HG02981 (cell line): ENCODE measurements around the gene MSH5.
"Not testable (repeated sequence)": the region's sequence is repeated elsewhere in the genome, so short reads cannot be mapped to it uniquely, and the experiment has no call there.

Source experiments
- ATAC-seq: cut with Tn5 transposase; IDR thresholded peaks from one replicate; pipeline ENCODE4 v1.9.1; 2021; ENCODE audit warnings: mild to moderate bottlenecking, moderate library complexity; ENCODE audit not compliant: unreplicated experiment

The MSH5 gene

DNA sequence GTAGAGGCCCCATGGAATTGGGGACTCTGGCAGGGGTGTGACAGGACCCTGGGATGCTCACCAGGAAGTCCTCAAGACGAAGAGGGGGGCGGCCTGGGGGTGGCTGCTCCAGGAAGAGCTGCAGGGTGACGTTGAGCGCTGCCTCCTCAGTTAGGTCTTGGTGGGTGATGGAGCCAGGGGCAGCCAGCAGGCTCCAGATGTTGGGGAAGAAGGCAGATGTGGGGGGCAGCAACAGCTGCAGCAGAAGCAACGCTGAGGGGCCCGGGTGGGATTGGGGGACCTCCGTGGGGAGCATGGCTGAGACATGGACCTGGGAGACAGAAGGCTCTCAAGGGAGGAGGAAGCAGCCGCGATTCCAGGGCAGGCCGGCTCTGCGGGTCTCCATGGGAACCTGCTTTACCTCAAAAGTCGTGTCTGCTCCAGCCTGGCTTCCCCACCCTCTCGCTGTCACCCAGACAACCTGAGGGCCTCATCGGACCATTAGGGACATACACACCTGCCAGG lies 36.7 kb downstream of the MSH5 start:
- peak; percentile 20 for ATAC-seq

DNA sequence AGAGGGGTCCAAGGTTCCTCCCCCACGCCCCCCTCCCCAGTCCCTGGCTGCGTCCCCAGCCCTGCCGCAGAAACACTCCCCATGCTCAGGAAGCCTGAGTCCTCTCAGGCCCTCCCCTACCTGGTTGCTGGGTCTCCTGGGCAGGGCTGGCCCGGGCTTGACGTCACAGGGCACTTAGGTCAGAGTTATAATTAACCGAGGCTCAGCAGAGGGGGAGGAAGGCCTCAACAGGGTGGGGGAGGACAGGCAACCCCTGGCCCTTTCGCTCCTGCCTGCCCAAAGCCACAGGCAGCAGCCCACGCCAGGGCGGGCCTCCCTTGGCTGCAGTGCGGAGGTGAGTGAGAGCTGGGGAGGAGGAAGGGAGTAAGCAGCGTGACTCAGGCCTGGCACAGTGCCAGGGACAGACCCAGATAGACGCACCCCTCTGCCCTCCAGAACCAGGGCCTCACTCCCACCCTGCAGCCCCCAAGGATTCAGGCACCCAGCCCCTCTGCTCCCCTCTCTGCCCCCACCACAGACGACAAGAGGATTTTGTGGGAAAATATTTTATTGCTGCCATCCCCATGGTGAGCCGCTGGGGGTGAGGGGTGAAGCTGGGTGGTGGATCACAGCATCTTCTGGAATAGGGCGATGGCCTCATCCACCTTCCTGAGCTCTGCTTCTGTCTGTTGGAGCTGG lies 37.3 kb downstream of the MSH5 start, which contains the start of gene VWA7:
Gene VWA7, minus strand, starts transcription at position 340 of the 678 bp plus-strand sequence. CDS start 549 bp downstream, outside the sequence.
- peak; percentile 62 for ATAC-seq

DNA sequence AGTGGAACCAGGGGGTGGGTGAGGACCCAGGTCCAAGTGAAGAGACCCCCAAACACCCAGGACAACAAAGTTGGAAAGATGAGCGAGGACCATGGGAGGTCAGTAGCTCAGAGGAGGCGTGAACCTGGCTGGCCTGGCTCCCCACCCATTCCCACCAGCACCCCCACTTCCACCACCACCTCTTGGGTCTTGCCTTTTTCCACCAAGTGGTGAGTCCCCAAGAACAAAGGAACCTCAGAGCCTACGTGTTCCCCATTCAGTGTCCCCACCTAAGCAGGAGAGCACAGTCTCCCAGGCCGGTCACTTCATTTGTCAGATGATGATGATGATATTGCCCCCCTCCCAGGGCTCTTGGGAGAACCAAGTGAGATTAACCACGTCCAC lies 37.9 kb downstream of the MSH5 start:
- ATAC-seq, result no peak

DNA sequence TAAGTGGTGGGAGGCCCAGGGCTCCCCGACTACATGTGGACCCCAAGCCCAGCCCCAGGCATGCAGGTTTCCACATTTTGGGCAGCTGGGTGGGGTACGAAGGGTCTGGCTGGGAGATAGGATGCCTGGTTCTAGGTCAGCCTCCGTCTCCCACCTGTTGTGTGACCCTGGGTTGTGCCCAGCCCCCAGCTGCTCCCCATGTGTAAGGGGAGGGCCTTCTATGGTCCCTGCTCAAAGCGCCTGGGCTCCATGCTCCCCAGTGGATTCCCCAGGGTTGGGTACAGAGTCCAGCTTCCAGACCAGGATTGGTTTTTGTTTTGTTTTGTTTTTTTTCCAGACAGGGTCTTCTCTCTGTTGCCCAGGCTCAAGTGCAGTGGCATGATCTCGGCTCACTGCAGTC lies 38.4 kb downstream of the MSH5 start:
- no peak for ATAC-seq

DNA sequence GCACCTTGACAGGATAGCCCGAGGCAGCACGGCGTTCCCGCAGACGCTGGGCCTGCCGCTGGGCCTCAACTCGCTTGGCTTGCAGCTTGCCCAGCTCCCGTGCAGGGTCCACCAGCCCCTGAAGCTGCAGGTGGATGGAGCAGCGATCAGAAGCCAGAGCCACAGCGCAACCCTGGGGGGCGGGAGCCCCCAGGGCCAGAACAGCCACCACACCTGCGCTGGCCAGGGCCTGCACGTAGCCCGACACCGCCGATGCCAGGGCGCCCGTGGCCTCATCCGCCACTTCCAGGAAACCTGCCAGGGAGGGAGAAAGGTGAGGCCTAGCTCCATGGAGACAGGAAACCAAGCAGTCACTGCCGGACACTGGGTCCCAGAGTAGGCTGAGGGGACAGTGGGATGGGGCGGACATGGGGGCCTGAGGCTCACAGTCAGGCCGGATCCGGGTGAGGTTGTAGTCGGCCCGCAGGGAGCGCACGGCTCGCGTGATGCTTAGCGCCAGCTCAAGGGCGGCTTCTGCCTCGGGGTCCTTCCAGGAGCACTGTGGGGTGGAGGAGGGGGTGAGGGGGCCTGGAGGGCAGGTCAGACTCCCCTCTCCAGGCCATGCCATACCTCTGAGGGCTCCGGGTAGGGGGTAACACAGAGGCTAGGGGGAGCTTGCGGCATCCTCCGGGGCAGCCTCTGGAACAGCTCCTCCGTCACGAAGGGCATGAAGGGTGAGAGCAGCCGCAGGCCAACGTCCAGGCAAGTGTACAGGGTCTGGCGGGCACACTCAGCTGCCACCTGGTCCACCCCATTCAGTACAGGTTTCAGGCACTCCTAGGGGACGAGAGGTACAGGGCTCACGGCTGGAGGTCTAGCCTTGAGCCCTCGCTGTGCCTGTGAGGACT lies 39.4 kb downstream of the MSH5 start:
- ATAC-seq, result no peak

DNA sequence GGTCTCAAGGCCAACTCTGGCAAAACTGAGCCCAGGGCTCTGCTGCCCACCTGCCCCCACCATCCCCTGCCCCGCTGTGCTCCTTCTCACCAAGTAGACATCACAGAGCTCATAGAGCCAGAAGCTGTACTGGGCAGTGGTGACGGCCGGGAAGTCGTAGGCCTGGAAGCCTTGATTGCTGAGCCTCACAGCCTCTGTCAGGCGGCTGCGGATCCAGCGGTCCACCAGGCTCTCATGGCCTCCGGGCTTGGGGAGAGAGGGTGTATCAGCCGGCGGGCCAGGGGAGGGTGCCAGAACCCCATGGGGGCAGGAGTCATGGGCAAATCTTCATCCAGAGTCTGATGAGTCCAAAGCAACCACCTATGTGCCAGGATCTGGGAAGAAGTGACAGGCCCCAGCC lies 40.1 kb downstream of the MSH5 start:
- no peak for ATAC-seq

DNA sequence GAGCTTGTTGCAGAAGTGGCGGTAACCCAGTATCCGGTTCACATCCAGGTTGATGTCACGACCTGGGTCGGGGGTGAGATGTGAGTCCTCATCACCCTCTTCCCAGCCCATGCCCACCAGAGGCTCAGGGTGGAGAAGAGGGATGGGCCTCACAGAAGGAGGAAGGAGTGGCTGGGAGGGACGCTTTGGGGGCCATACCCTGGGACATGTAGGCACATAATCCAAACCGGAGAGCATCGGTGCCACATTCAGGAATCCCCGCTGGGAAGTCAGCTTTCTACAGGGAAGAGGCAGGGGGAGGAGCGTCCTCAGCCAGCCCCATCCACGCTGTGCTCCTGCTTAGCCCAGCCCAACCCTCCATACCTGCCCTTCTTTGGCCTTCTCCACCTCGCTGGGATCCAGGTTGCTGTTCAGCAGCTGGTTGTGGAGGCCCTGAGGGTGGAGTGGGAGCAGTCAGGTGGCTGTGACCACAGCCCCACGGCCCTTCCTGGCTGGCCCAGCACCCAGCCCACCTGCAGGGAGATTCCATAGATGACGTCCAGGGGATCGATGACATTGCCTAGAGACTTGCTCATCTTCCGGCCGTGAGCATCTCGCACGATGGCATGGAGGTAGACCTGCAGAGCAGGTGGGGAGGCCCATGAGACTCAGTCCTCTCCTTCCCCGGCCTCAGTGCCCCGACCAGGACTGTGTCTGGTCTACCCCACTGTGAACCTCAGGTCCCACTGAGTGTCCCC lies 40.9 kb downstream of the MSH5 start:
- ATAC-seq, result no peak

DNA sequence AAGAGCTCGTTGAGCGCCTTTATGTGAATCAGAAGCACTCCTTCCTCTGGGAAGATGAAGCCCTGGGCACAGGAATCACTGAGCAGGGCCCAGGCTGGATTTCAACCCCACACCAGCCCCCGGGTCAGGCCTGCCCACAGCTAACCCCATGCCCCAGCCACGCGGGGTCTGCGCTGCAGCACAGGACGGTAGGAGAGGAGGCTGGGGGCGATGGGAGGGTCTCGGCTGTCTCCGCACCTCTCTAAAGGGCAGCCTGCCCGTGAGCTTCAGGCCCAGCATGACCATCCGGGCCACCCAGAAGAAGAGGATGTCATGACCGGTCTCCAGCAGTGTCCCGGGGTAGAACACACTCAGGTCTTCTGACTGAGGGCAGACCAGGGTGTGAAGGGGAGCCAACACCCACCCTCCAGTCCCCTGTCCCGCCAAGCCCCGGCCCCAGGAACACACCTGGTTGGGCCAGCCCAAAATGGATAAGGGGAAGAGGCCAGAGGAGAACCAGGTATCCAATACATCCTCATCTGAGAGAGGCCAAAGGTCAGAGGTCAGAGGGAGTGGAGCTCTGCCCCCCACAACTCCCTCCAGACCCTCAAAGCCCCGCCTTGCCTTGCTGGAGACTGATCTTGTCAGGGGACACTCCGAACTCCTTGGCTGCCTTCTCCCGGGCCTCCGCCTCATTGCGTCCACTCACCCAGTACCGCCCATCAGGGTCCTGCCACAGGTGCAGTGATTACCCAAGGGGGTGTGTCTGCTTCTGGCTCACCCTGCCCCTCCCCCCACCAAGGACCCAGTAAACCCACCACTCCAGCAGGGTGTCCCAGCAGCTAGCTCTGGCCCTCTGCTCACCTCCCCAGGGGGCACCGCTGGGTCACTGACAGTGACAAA lies 41.7 kb downstream of the MSH5 start:
- ATAC-seq, result no peak

DNA sequence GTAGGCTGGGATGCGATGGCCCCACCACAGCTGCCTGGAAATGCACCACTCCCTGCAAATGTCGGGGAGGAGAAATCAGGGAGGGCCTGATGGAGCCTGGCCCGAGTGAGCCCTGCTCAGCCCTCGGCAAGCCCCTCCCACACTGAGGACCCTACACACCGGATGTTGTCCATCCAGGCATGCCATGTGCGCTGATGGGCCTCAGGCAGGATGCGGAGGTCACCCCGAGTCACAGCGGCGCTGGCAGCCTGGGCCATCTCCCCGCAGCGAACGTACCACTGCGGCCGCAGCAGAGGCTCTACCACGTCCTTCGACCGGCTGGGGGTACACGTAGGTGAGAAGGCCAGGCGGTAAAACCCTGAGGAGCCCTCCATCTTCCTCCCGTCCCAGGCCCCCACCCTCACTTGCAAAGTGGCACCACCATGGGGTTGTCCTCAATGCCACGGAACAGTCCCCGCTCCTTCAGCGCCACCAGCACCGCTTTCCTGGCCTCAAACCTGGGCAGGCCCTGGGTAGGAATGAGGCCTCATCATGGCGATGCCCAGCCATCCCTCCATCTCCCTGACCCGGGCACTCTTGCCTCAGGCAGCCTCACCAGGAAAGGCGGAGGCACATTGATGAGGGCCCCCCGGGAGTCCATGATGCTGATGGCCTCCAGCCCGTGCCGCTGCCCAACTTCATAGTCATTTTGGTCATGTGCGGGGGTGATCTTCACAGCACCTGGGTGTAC lies 42.5 kb downstream of the MSH5 start:
- ATAC-seq, result no peak

DNA sequence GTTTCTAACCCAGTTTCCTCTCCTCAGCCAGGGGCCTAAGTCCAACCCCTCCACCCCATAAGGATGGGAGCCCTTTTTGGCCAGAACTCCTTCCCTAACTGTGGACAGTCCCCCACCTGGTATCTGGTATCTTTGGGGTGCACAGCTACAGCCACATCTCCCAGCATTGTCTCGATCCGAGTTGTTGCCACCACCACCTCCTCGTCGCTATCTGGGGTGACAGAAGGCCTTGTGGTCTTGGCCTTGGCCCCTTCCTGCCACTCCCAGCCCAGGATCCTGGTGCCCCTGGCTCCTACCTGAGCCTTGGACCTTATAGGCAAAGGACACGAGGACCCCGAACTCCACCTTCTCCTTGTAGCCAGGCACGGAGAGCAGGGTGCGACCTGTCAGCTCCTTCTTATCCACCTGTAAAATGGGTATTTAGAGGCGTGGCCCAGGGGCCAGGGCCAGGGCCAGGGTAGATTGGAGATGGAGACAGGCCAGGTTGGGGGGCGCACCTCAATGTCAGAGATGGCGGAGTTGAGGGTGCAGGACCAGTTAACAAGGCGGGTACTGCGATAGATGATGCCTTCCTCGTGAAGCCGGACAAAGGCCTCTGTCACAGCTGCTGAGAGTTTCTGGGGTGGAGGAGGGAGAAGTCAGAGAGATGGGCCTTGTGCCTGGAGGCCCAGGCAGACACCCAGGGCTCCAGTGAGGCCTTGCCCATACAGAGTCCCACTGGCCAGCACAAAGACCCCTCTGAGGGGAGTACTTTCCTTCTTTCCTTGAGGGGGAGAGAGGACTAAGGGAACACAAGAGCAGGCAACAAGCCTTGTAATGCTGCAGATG lies 44.5 kb downstream of the MSH5 start:
- ATAC-seq, result no peak

DNA sequence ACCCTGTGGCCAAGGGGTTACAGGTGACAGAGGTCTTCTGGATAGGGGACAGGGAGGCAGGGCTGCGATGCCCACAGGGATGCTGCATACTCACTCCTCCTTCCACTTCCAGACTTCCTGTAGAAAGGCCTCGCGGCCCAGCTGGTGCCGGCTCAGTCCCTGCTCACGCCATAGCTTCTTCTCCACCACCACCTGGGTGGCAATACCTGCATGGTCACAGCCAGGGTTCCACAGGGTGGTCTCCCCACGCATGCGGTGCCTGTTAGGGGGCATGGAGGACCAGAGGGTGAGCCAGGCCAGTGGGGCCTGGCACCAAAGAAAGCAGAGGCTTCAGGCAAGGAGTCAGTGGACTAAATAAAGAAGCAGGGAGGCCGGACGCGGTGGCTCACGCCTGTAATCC lies 45.7 kb downstream of the MSH5 start:
- no peak for ATAC-seq

DNA sequence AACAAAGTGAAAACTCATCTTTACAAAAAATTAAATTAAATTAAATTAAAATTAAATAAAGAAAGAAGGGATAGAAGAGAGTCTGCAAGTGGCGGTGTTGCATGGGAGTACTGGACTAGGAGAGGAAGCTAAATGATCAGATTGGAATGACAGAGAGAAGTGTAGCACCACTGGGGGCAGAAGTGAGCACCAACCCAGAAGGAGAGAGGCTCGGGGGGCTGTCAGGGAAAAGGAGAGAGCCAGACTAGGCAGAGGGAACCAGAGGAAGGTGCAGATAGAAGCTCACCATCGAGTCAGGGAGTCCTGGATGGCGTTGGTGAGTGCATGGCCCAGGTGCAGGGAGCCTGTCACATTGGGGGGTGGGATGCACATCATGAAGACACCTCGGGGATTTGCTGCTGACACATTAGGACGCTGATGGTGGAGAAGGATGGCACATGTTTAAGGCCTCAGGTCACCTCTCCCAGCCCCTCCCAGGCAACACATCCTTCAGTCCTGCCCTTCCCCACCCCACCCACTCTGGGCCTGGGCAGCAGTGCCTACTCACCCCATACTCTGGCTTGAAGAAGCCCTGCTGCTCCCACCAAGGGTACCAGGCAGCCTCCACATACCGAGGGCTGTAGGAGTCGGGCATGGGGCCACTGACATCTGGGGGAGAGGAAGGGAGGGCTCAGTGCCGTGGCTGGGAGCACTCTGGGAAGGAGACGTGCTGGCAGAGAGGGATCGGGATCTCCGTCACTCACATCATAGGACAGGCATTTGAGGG lies 51.7 kb downstream of the MSH5 start:
- ATAC-seq, result no peak

DNA sequence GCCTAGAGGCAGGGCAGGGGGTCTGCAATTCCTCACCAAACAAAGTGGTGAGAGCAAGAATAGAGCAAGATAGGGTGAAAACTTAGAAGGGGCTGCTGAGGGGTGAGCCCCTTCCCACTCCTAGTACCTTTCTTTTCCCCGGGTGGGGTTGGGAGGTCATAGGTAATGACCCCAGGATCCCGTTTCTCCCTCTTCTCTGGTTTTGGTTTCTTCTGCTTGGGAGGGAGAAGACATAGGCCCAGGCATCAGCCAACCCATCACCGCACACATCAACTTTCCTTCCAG lies 52.2 kb downstream of the MSH5 start:
- no peak for ATAC-seq

DNA sequence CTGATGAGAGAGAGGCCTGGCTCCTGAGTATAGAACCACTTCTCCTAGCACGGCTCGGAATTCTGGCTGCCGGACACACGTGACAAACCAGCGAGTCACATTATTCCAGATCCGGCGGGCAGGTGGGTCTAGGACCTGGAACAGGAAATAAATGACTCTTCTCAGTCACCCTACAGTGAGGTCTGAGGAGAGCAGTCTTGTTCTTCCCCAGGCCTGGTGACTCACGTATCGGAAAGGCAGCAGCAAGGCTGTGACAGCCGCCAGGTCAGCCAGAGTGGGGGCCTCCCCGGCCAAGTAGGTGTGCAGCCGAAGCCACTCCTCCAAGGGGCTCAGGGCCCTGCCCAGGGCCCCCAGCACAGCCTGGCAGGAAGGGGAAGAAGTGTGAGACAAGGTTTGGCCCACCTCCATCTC lies 53.0 kb downstream of the MSH5 start:
- ATAC-seq, result no peak

DNA sequence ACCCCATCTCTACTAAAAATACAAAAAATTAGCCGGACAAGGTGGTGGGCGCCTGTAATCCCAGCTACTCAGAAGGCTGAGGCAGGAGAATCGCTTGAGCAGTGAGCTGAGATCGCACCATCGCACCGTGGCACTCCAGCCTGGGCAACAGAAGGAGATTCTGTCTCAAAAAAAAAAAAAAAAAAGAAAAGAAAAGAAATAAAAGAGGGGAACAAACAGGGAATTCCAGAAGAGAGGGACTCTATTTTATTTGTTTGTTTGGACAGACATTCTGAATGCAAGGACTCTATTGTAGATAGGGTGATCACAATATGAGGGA lies 54.1 kb downstream of the MSH5 start:
- not testable (repeated sequence) for ATAC-seq

DNA sequence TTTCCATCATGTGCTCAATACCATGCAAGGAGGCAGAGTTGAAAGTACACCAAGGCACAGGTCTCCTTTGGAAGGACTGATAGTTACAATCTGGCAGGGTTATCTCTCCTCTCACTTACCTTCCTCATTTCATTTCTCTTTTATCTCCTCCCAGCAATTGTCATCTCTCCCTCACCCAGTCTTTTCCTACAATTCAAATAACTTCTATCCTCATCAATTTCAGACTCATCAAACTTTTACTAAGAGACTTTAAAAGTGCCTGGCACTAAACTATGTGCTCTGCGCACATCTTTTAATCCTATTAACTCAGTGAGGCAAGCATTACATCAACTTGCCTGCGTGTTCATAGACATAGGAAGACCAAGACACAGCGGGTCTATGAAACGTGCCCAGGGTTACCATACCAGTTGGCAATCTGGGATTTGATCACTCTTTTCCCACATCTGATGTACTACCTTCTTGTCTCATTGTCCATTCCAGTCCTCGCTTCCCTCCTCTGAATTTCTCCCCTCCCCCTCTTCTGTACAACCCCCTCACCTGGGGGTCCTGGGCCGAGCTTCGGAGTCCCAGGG lies 54.6 kb downstream of the MSH5 start:
- no peak for ATAC-seq

DNA sequence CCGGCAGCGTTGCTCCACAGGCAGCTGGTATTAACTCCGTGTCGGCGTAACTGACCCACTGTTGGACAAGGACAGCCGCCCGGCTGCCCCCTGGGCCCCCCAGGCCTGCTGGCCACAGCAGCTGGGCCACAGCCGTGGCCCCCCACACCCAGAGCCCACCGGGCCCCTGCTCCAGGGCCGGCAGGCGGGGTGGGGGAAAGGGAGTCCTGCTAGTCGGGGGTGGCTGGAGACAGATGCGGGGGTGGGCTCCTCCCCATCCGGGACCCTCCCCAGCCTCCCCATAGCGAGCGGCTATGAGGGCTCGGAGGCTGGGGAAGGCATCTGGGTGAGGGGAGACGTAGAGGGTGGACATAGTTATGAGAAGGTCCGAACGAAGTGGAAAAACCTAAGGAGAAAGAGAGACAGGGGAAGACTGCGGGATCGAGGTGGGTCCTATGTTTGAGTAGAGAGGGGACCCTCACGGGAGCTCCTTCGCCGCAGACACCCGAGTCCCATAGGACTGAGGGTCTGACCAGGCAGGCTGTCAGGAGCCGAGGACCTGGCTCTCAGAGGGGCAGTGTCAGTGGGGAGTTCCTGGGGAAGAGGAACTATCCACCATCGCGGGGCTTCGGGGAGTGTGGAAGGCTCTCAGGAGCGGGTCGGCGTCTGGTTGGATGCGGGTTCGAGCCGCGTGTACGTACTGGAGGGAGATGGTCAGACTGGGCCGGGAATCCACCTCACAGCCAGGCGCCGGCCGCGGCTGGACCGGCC lies 55.2 kb downstream of the MSH5 start:
- ATAC-seq, result peak; percentile 17
